ENCODE measurements around the gene KRTAP15-1. TPM values are rescaled to one million over a fixed set of nuclear protein-coding genes. Genes with fewer than 3 reads are reported as not detected.

KRTAP15-1 gene
- total and polyA plus RNA-seq, 2 experiments from 2014 or later = not detected

DNA sequence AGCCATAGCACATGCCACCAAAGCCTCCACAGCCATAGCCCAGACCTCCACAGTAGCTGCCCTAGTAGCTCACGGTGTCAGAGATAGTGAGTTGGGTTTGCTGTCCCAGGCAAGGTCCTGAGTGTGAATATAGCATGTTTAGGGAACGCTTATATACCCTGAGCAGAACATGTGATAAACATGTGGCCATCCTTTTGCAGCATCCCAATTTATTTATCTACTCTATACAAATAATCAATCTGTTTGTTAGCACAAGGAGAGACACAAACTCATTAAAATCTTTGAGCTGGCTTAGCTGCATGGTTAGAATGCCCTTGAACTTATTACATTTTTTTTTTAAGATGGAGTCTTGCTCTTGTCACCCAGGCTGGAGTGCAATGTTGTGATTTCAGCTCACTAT lies 47.3 kb downstream of the KRTAP15-1 start, which contains the start of gene KRTAP19-2:
Gene KRTAP19-2, minus strand, starts transcription at position 101 of the 400 bp plus-strand sequence. Its CDS starts 88 bp downstream, at position 13.
- no peak within 1 kb of the TSS for H3K9ac ChIP-seq
- no peak for TF ChIP-seq EZH2phosphoT487 (IDR thresholded peaks at IDR 0.05; ENCODE audit: insufficient read depth, low read depth)
- TF ChIP-seq EZH2 (IDR thresholded peaks at IDR 0.05; ENCODE audit: insufficient read depth, poor library complexity, severe bottlenecking) = no peak
- 8 to 15% methylated on average over 2 of the region's 2 CpGs for WGBS, 2 experiments (ENCODE audit: low coverage in 1 of 2, low lambda C conversion rate in 2 of 2, missing lambda C conversion rate in 2 of 2)
- H3K4me3 ChIP-seq = no peak within 1 kb of the TSS
- in situ Hi-C loops (cut with MboI) = no loop called here
- H3K9me2 ChIP-seq (ENCODE audit: insufficient read depth) = no peaks in the 10 kb centered on the region
- no peaks in the 10 kb centered on the region for H3K79me2 ChIP-seq (ENCODE audit: insufficient read depth)
- no peaks in the 10 kb centered on the region for H3K36me3 ChIP-seq (ENCODE audit: low read depth)
- no peak within 1 kb of the TSS for H3K4me2 ChIP-seq (ENCODE audit: unreplicated experiment)
- no peak for DNase-seq
- H3F3A ChIP-seq (ENCODE audit: insufficient read depth) = no peaks in the 10 kb centered on the region
- H4K20me1 ChIP-seq (ENCODE audit: insufficient read depth) = no peaks in the 10 kb centered on the region
- no peaks in the 10 kb centered on the region for H3K27me3 ChIP-seq (replicated peaks; ENCODE audit: insufficient read depth)
- no peak within 1 kb of the TSS for H3K27ac ChIP-seq
- no peak within 1 kb of the TSS for H2AFZ ChIP-seq
- H3K4me1 ChIP-seq (ENCODE audit: insufficient read depth) = no peaks in the 10 kb centered on the region
- H3K9me3 ChIP-seq (ENCODE audit: low read depth) = no peaks in the 10 kb centered on the region

Other genes starting within 250 kb of the KRTAP15-1 start
- not detected in 2 replicates for gene CLDN8, start 224.2 kb upstream of the KRTAP15-1 start, total RNA-seq (2014; rRNA removed; shearing (Covaris generic))
- gene CLDN8, start 224.2 kb upstream of the KRTAP15-1 start, polyA plus RNA-seq (2016; fragmentation: Nextera tagmentation; extraction: Ambion mirVana) = not detected in 2 replicates
- gene KRTAP24-1, start 157.3 kb upstream of the KRTAP15-1 start, total RNA-seq (2014; rRNA removed; shearing (Covaris generic)) = not detected in 2 replicates
- gene KRTAP24-1, start 157.3 kb upstream of the KRTAP15-1 start, polyA plus RNA-seq (2016; fragmentation: Nextera tagmentation; extraction: Ambion mirVana) = not detected in 2 replicates
- not detected in 2 replicates for gene KRTAP25-1, start 150.8 kb upstream of the KRTAP15-1 start, total RNA-seq (2014; rRNA removed; shearing (Covaris generic))
- gene KRTAP25-1, start 150.8 kb upstream of the KRTAP15-1 start, polyA plus RNA-seq (2016; fragmentation: Nextera tagmentation; extraction: Ambion mirVana) = not detected in 2 replicates
- not detected in 2 replicates for gene KRTAP26-1, start 120.0 kb upstream of the KRTAP15-1 start, total RNA-seq (2014; rRNA removed; shearing (Covaris generic))
- not detected in 2 replicates for gene KRTAP26-1, start 120.0 kb upstream of the KRTAP15-1 start, polyA plus RNA-seq (2016; fragmentation: Nextera tagmentation; extraction: Ambion mirVana)
- gene KRTAP27-1, start 102.6 kb upstream of the KRTAP15-1 start, total RNA-seq (2014; rRNA removed; shearing (Covaris generic)) = not detected in 2 replicates
- not detected in 2 replicates for gene KRTAP27-1, start 102.6 kb upstream of the KRTAP15-1 start, polyA plus RNA-seq (2016; fragmentation: Nextera tagmentation; extraction: Ambion mirVana)
- not detected in 2 replicates for gene KRTAP23-1, start 91.7 kb upstream of the KRTAP15-1 start, total RNA-seq (2014; rRNA removed; shearing (Covaris generic))
- not detected in 2 replicates for gene KRTAP23-1, start 91.7 kb upstream of the KRTAP15-1 start, polyA plus RNA-seq (2016; fragmentation: Nextera tagmentation; extraction: Ambion mirVana)
- not detected in 2 replicates for gene KRTAP13-2, start 68.0 kb upstream of the KRTAP15-1 start, total RNA-seq (2014; rRNA removed; shearing (Covaris generic))
- gene KRTAP13-2, start 68.0 kb upstream of the KRTAP15-1 start, polyA plus RNA-seq (2016; fragmentation: Nextera tagmentation; extraction: Ambion mirVana) = not detected in 2 replicates
- gene KRTAP13-1, start 44.2 kb upstream of the KRTAP15-1 start, total RNA-seq (2014; rRNA removed; shearing (Covaris generic)) = not detected in 2 replicates
- gene KRTAP13-1, start 44.2 kb upstream of the KRTAP15-1 start, polyA plus RNA-seq (2016; fragmentation: Nextera tagmentation; extraction: Ambion mirVana) = not detected in 2 replicates
- not detected in 2 replicates for gene KRTAP13-3, start 14.3 kb upstream of the KRTAP15-1 start, total RNA-seq (2014; rRNA removed; shearing (Covaris generic))
- not detected in 2 replicates for gene KRTAP13-3, start 14.3 kb upstream of the KRTAP15-1 start, polyA plus RNA-seq (2016; fragmentation: Nextera tagmentation; extraction: Ambion mirVana)
- gene KRTAP13-4, start 10.1 kb upstream of the KRTAP15-1 start, total RNA-seq (2014; rRNA removed; shearing (Covaris generic)) = not detected in 2 replicates
- gene KRTAP13-4, start 10.1 kb upstream of the KRTAP15-1 start, polyA plus RNA-seq (2016; fragmentation: Nextera tagmentation; extraction: Ambion mirVana) = not detected in 2 replicates
- gene KRTAP19-1, start 40.1 kb downstream of the KRTAP15-1 start, total RNA-seq (2014; rRNA removed; shearing (Covaris generic)) = not detected in 2 replicates
- not detected in 2 replicates for gene KRTAP19-1, start 40.1 kb downstream of the KRTAP15-1 start, polyA plus RNA-seq (2016; fragmentation: Nextera tagmentation; extraction: Ambion mirVana)
- gene KRTAP19-2, start 47.2 kb downstream of the KRTAP15-1 start, total RNA-seq (2014; rRNA removed; shearing (Covaris generic)) = not detected in 2 replicates
- not detected in 2 replicates for gene KRTAP19-2, start 47.2 kb downstream of the KRTAP15-1 start, polyA plus RNA-seq (2016; fragmentation: Nextera tagmentation; extraction: Ambion mirVana)
- not detected in 2 replicates for gene KRTAP19-3, start 51.7 kb downstream of the KRTAP15-1 start, total RNA-seq (2014; rRNA removed; shearing (Covaris generic))
- not detected in 2 replicates for gene KRTAP19-3, start 51.7 kb downstream of the KRTAP15-1 start, polyA plus RNA-seq (2016; fragmentation: Nextera tagmentation; extraction: Ambion mirVana)
- gene KRTAP19-4, start 56.9 kb downstream of the KRTAP15-1 start, total RNA-seq (2014; rRNA removed; shearing (Covaris generic)) = not detected in 2 replicates
- gene KRTAP19-4, start 56.9 kb downstream of the KRTAP15-1 start, polyA plus RNA-seq (2016; fragmentation: Nextera tagmentation; extraction: Ambion mirVana) = not detected in 2 replicates
- not detected in 2 replicates for gene KRTAP19-5, start 61.9 kb downstream of the KRTAP15-1 start, total RNA-seq (2014; rRNA removed; shearing (Covaris generic))
- gene KRTAP19-5, start 61.9 kb downstream of the KRTAP15-1 start, polyA plus RNA-seq (2016; fragmentation: Nextera tagmentation; extraction: Ambion mirVana) = not detected in 2 replicates
- not detected in 2 replicates for gene KRTAP19-6, start 101.6 kb downstream of the KRTAP15-1 start, total RNA-seq (2014; rRNA removed; shearing (Covaris generic))
- gene KRTAP19-6, start 101.6 kb downstream of the KRTAP15-1 start, polyA plus RNA-seq (2016; fragmentation: Nextera tagmentation; extraction: Ambion mirVana) = not detected in 2 replicates
- not detected in 2 replicates for gene KRTAP19-7, start 121.0 kb downstream of the KRTAP15-1 start, total RNA-seq (2014; rRNA removed; shearing (Covaris generic))
- not detected in 2 replicates for gene KRTAP19-7, start 121.0 kb downstream of the KRTAP15-1 start, polyA plus RNA-seq (2016; fragmentation: Nextera tagmentation; extraction: Ambion mirVana)
- gene KRTAP22-2, start 150.1 kb downstream of the KRTAP15-1 start, total RNA-seq (2014; rRNA removed; shearing (Covaris generic)) = not detected in 2 replicates
- gene KRTAP22-2, start 150.1 kb downstream of the KRTAP15-1 start, polyA plus RNA-seq (2016; fragmentation: Nextera tagmentation; extraction: Ambion mirVana) = not detected in 2 replicates
- not detected in 2 replicates for gene KRTAP6-3, start 152.2 kb downstream of the KRTAP15-1 start, total RNA-seq (2014; rRNA removed; shearing (Covaris generic))
- gene KRTAP6-3, start 152.2 kb downstream of the KRTAP15-1 start, polyA plus RNA-seq (2016; fragmentation: Nextera tagmentation; extraction: Ambion mirVana) = not detected in 2 replicates
- not detected in 2 replicates for gene KRTAP6-2, start 158.6 kb downstream of the KRTAP15-1 start, total RNA-seq (2014; rRNA removed; shearing (Covaris generic))
- gene KRTAP6-2, start 158.6 kb downstream of the KRTAP15-1 start, polyA plus RNA-seq (2016; fragmentation: Nextera tagmentation; extraction: Ambion mirVana) = not detected in 2 replicates
- gene KRTAP22-1, start 160.8 kb downstream of the KRTAP15-1 start, total RNA-seq (2014; rRNA removed; shearing (Covaris generic)) = not detected in 2 replicates
- gene KRTAP22-1, start 160.8 kb downstream of the KRTAP15-1 start, polyA plus RNA-seq (2016; fragmentation: Nextera tagmentation; extraction: Ambion mirVana) = not detected in 2 replicates
- gene KRTAP6-1, start 173.7 kb downstream of the KRTAP15-1 start, total RNA-seq (2014; rRNA removed; shearing (Covaris generic)) = not detected in 2 replicates
- gene KRTAP6-1, start 173.7 kb downstream of the KRTAP15-1 start, polyA plus RNA-seq (2016; fragmentation: Nextera tagmentation; extraction: Ambion mirVana) = not detected in 2 replicates
- not detected in 2 replicates for gene KRTAP20-1, start 176.2 kb downstream of the KRTAP15-1 start, total RNA-seq (2014; rRNA removed; shearing (Covaris generic))
- gene KRTAP20-1, start 176.2 kb downstream of the KRTAP15-1 start, polyA plus RNA-seq (2016; fragmentation: Nextera tagmentation; extraction: Ambion mirVana) = not detected in 2 replicates
- not detected in 2 replicates for gene KRTAP20-4, start 180.4 kb downstream of the KRTAP15-1 start, total RNA-seq (2014; rRNA removed; shearing (Covaris generic))
- gene KRTAP20-4, start 180.4 kb downstream of the KRTAP15-1 start, polyA plus RNA-seq (2016; fragmentation: Nextera tagmentation; extraction: Ambion mirVana) = not detected in 2 replicates
- gene KRTAP20-2, start 194.9 kb downstream of the KRTAP15-1 start, total RNA-seq (2014; rRNA removed; shearing (Covaris generic)) = not detected in 2 replicates
- not detected in 2 replicates for gene KRTAP20-2, start 194.9 kb downstream of the KRTAP15-1 start, polyA plus RNA-seq (2016; fragmentation: Nextera tagmentation; extraction: Ambion mirVana)
- not detected in 2 replicates for gene KRTAP20-3, start 202.6 kb downstream of the KRTAP15-1 start, total RNA-seq (2014; rRNA removed; shearing (Covaris generic))
- gene KRTAP20-3, start 202.6 kb downstream of the KRTAP15-1 start, polyA plus RNA-seq (2016; fragmentation: Nextera tagmentation; extraction: Ambion mirVana) = not detected in 2 replicates

All from GM23248 (cell line).